ENCODE results near the gene ADAMTS2.
"Not testable (repeated sequence)": the region's sequence is repeated elsewhere in the genome, so short reads cannot be mapped to it uniquely, and the experiment has no call there.

ADAMTS2 gene

GRCh38 chr5:179216381-179216780 lies 128.9 kb downstream of the ADAMTS2 start:
- not testable (repeated sequence) for DNase-seq (ENCODE audit: low read depth)

GRCh38 chr5:179215576-179215975 lies 129.7 kb downstream of the ADAMTS2 start:
- no peak for DNase-seq (ENCODE audit: low read depth)

- no peak for DNase-seq (ENCODE audit: low read depth)
Measured at GRCh38 chr5:179214678-179215077, 130.6 kb downstream of the ADAMTS2 start.

GRCh38 chr5:179212870-179213269 lies 132.4 kb downstream of the ADAMTS2 start:
- no peak for DNase-seq (ENCODE audit: low read depth)

GRCh38 chr5:179211631-179212030 lies 133.6 kb downstream of the ADAMTS2 start:
- no peak for DNase-seq (ENCODE audit: low read depth)

GRCh38 chr5:179211068-179211467 lies 134.2 kb downstream of the ADAMTS2 start:
- no peak for DNase-seq (ENCODE audit: low read depth)

- DNase-seq (ENCODE audit: low read depth), result no peak
Measured at GRCh38 chr5:179210478-179210877, 134.8 kb downstream of the ADAMTS2 start.

- DNase-seq (ENCODE audit: low read depth), result no peak
Measured at GRCh38 chr5:179209359-179210150, 135.7 kb downstream of the ADAMTS2 start.

GRCh38 chr5:179208706-179209358 lies 136.4 kb downstream of the ADAMTS2 start:
- DNase-seq (ENCODE audit: low read depth), result no peak

- no peak for DNase-seq (ENCODE audit: low read depth)
Measured at GRCh38 chr5:179207920-179208705, 137.1 kb downstream of the ADAMTS2 start.

GRCh38 chr5:179207470-179207869 lies 137.8 kb downstream of the ADAMTS2 start:
- DNase-seq (ENCODE audit: low read depth), result no peak

GRCh38 chr5:179206366-179206765 lies 138.9 kb downstream of the ADAMTS2 start:
- no peak for DNase-seq (ENCODE audit: low read depth)

- DNase-seq (ENCODE audit: low read depth), result no peak
Measured at GRCh38 chr5:179205277-179205676, 140.0 kb downstream of the ADAMTS2 start.

GRCh38 chr5:179204572-179204971 lies 140.7 kb downstream of the ADAMTS2 start:
- no peak for DNase-seq (ENCODE audit: low read depth)

- no peak for DNase-seq (ENCODE audit: low read depth)
Measured at GRCh38 chr5:179203248-179203647, 142.0 kb downstream of the ADAMTS2 start.

- DNase-seq (ENCODE audit: low read depth), result no peak
Measured at GRCh38 chr5:179201986-179202385, 143.3 kb downstream of the ADAMTS2 start.

GRCh38 chr5:179199246-179199645 lies 146.0 kb downstream of the ADAMTS2 start:
- no peak for DNase-seq (ENCODE audit: low read depth)

- DNase-seq (ENCODE audit: low read depth), result no peak
Measured at GRCh38 chr5:179198825-179199224, 146.4 kb downstream of the ADAMTS2 start.

- no peak for DNase-seq (ENCODE audit: low read depth)
Measured at GRCh38 chr5:179196405-179197079, 148.7 kb downstream of the ADAMTS2 start.

- no peak for DNase-seq (ENCODE audit: low read depth)
Measured at GRCh38 chr5:179195561-179196404, 149.5 kb downstream of the ADAMTS2 start.

- no peak for DNase-seq (ENCODE audit: low read depth)
Measured at GRCh38 chr5:179194941-179195381, 150.3 kb downstream of the ADAMTS2 start.
